BLaER1 treated with 17β-estradiol and CSF1 and Interleukin-3, amounts not matched to agents 10 nM and 100 nM (cell line): ENCODE data around the gene SYT7.

ENCODE experiments used
- H3K27ac ChIP-seq, 11 experiments: shearing (Covaris generic); formaldehyde crosslinking; 2 replicates each; pipeline ENCODE4 v1.8.1; 2022
- H3K27me3 ChIP-seq, 11 experiments: shearing (Covaris generic); formaldehyde crosslinking; 2 replicates each; pipeline ENCODE4 v1.8.1; 2022
- H3K36me3 ChIP-seq, 11 experiments: shearing (Covaris generic); formaldehyde crosslinking; 2 replicates each; pipeline ENCODE4 v1.8.1; 2022
- H3K4me1 ChIP-seq, 10 experiments: shearing (Covaris generic); formaldehyde crosslinking; 2 replicates each; pipeline ENCODE4 v1.8.1; 2022
- H3K4me2 ChIP-seq, 11 experiments: shearing (Covaris generic); formaldehyde crosslinking; 2 replicates each; pipeline ENCODE4 v1.8.1; 2022
- H3K4me3 ChIP-seq, 10 experiments: shearing (Covaris generic); formaldehyde crosslinking; 2 replicates each; pipeline ENCODE4 v1.8.1; 2022
- H3K9ac ChIP-seq, 11 experiments: shearing (Covaris generic); formaldehyde crosslinking; 2 replicates each; pipeline ENCODE4 v1.8.1; 2022
- H3K9me3 ChIP-seq, 11 experiments: shearing (Covaris generic); formaldehyde crosslinking; replicated peaks in 1 of 11; 2 replicates each; pipeline ENCODE4 v1.8.1; 2022
- H4K20me1 ChIP-seq, 11 experiments: shearing (Covaris generic); formaldehyde crosslinking; 2 replicates each; pipeline ENCODE4 v1.8.1; 2022
- Cebpa-rat ChIP-seq, 11 experiments: shearing (Covaris generic); IDR thresholded peaks; 2 replicates each; pipeline ENCODE4 v1.8.1; 2022

SYT7 gene

GRCh38 chr11:61579676-61580270, 1.1 kb downstream of the SYT7 start:
- H3K4me3 ChIP-seq, result peak overlapping the region; percentile 57 to 73 (median 61); a peak in 12 of 20 replicates
- peak overlapping the region in 1 of 11 experiments; percentile 79; a peak in 1 of 22 replicates for H3K9ac ChIP-seq
- peaks cover 33 to 71% (median 55%) of the 10 kb centered on the region in 11 experiments for H3K27me3 ChIP-seq
- H3K9me3 ChIP-seq, result no peaks in the 10 kb centered on the region
- H3K27ac ChIP-seq, result no peak overlapping the region
- peaks cover 0 to 64% (median 33%) of the 10 kb centered on the region in 11 experiments; a peak in 16 of 22 replicates for H4K20me1 ChIP-seq
- H3K36me3 ChIP-seq, result no peaks in the 10 kb centered on the region
- TF ChIP-seq Cebpa-rat (IDR thresholded peaks at IDR 0.05), result no peak
- peaks cover 8 to 23% (median 16%) of the 10 kb centered on the region in 10 experiments; a peak in 19 of 20 replicates for H3K4me1 ChIP-seq
- H3K4me2 ChIP-seq, result peak overlapping the region; percentile 89 to 98 (median 95); a peak in 19 of 22 replicates

GRCh38 chr11:61578819-61579675, 1.8 kb downstream of the SYT7 start:
- Histone ChIP-seq H3K4me3 (no peak overlapping the region), H3K27me3 (peaks cover 33 to 71% (median 55%) of the 10 kb centered on the region in 11 experiments), H3K9me3 (no peaks in the 10 kb centered on the region), H3K9ac (no peak overlapping the region), H3K27ac (no peak overlapping the region), H3K4me2 (0 out of 22 replicates have a peak overlapping the region, but pooled peaks of 1 of the 11 experiments have one; percentile 95), H3K4me1 (peaks cover 4 to 19% (median 12%) of the 10 kb centered on the region in 10 experiments; a peak in 18 of 20 replicates), H3K36me3 (no peaks in the 10 kb centered on the region), H4K20me1 (peaks cover 0 to 68% (median 33%) of the 10 kb centered on the region in 11 experiments; a peak in 16 of 22 replicates)
- TF ChIP-seq Cebpa-rat (IDR thresholded peaks at IDR 0.05), result no peak

- Histone ChIP-seq H3K27me3 (peaks cover 33 to 70% (median 52%) of the 10 kb centered on the region in 11 experiments), H3K4me3 (no peak overlapping the region), H3K27ac (no peak overlapping the region), H3K4me2 (no peak overlapping the region), H3K9ac (no peak overlapping the region), H3K36me3 (no peaks in the 10 kb centered on the region), H3K9me3 (no peaks in the 10 kb centered on the region), H3K4me1 (peaks cover 4 to 19% (median 12%) of the 10 kb centered on the region in 10 experiments; a peak in 18 of 20 replicates), H4K20me1 (peaks cover 0 to 81% (median 33%) of the 10 kb centered on the region in 11 experiments; a peak in 16 of 22 replicates)
- TF ChIP-seq Cebpa-rat (IDR thresholded peaks at IDR 0.05), result no peak
Observed at GRCh38 chr11:61577383-61578118, 3.3 kb downstream of the SYT7 start.

GRCh38 chr11:61575886-61576861, 4.7 kb downstream of the SYT7 start:
- no peak for TF ChIP-seq Cebpa-rat (IDR thresholded peaks at IDR 0.05)
- Histone ChIP-seq H3K27ac (no peak overlapping the region), H3K9ac (no peak overlapping the region), H3K4me3 (no peak overlapping the region), H3K36me3 (no peaks in the 10 kb centered on the region), H4K20me1 (peaks cover 0 to 81% (median 33%) of the 10 kb centered on the region in 11 experiments; a peak in 16 of 22 replicates), H3K4me1 (peaks cover 4 to 13% (median 10%) of the 10 kb centered on the region in 10 experiments; a peak in 18 of 20 replicates), H3K9me3 (no peaks in the 10 kb centered on the region), H3K4me2 (no peak overlapping the region), H3K27me3 (peaks cover 33 to 71% (median 53%) of the 10 kb centered on the region in 11 experiments)

- H3K9ac ChIP-seq, result no peak overlapping the region
- TF ChIP-seq Cebpa-rat (IDR thresholded peaks at IDR 0.05), result no peak
- H3K4me1 ChIP-seq, result peaks cover 0 to 2% (median 0%) of the 10 kb centered on the region in 10 experiments; a peak in 4 of 20 replicates
- no peaks in the 10 kb centered on the region for H3K9me3 ChIP-seq
- H3K36me3 ChIP-seq, result no peaks in the 10 kb centered on the region
- H3K4me3 ChIP-seq, result no peak overlapping the region
- H3K4me2 ChIP-seq, result no peak overlapping the region
- H3K27ac ChIP-seq, result no peak overlapping the region
- H4K20me1 ChIP-seq, result peaks cover 0 to 85% (median 33%) of the 10 kb centered on the region in 11 experiments; a peak in 16 of 22 replicates
- peaks cover 31 to 71% (median 54%) of the 10 kb centered on the region in 11 experiments for H3K27me3 ChIP-seq
Observed at GRCh38 chr11:61574611-61575010, 6.3 kb downstream of the SYT7 start.

- no peak for TF ChIP-seq Cebpa-rat (IDR thresholded peaks at IDR 0.05)
- Histone ChIP-seq H3K27ac (no peak overlapping the region), H3K4me1 (no peaks in the 10 kb centered on the region), H3K36me3 (no peaks in the 10 kb centered on the region), H3K4me2 (no peak overlapping the region), H3K9me3 (no peaks in the 10 kb centered on the region), H3K9ac (no peak overlapping the region), H4K20me1 (peaks cover 0 to 85% (median 26%) of the 10 kb centered on the region in 11 experiments; a peak in 14 of 22 replicates), H3K27me3 (peaks cover 31 to 71% (median 54%) of the 10 kb centered on the region in 11 experiments), H3K4me3 (no peak overlapping the region)
Observed at GRCh38 chr11:61572913-61573312, 8.0 kb downstream of the SYT7 start.

- Histone ChIP-seq H3K36me3 (no peaks in the 10 kb centered on the region), H3K4me3 (no peak overlapping the region), H3K4me1 (no peaks in the 10 kb centered on the region), H3K4me2 (no peak overlapping the region), H3K9ac (no peak overlapping the region), H4K20me1 (peaks cover 0 to 84% (median 29%) of the 10 kb centered on the region in 11 experiments; a peak in 15 of 22 replicates), H3K9me3 (no peaks in the 10 kb centered on the region), H3K27me3 (peaks cover 30 to 68% (median 53%) of the 10 kb centered on the region in 11 experiments), H3K27ac (no peak overlapping the region)
- no peak for TF ChIP-seq Cebpa-rat (IDR thresholded peaks at IDR 0.05)
Observed at GRCh38 chr11:61571869-61572268, 9.0 kb downstream of the SYT7 start.

GRCh38 chr11:61571337-61571736, 9.5 kb downstream of the SYT7 start:
- Histone ChIP-seq H3K36me3 (no peaks in the 10 kb centered on the region), H3K4me1 (no peaks in the 10 kb centered on the region), H3K4me3 (no peak overlapping the region), H4K20me1 (peaks cover 0 to 88% (median 30%) of the 10 kb centered on the region in 11 experiments; a peak in 15 of 22 replicates), H3K9me3 (no peaks in the 10 kb centered on the region), H3K9ac (no peak overlapping the region), H3K27ac (no peak overlapping the region), H3K27me3 (peaks cover 33 to 71% (median 58%) of the 10 kb centered on the region in 11 experiments), H3K4me2 (no peak overlapping the region)
- TF ChIP-seq Cebpa-rat (IDR thresholded peaks at IDR 0.05), result no peak
